Superior temporal gyrus (tissue), 1 donor: ENCODE data around the gene RABEP1.
A peak's percentile ranks its signal among the peaks of the same experiment; 100 is the strongest.

ENCODE experiments used
- DNase-seq: peaks from one replicate; pipeline ENCODE4 v3.0.0-alpha.2; 2016; ENCODE audit errors: extremely low spot score

Gene RABEP1

DNA sequence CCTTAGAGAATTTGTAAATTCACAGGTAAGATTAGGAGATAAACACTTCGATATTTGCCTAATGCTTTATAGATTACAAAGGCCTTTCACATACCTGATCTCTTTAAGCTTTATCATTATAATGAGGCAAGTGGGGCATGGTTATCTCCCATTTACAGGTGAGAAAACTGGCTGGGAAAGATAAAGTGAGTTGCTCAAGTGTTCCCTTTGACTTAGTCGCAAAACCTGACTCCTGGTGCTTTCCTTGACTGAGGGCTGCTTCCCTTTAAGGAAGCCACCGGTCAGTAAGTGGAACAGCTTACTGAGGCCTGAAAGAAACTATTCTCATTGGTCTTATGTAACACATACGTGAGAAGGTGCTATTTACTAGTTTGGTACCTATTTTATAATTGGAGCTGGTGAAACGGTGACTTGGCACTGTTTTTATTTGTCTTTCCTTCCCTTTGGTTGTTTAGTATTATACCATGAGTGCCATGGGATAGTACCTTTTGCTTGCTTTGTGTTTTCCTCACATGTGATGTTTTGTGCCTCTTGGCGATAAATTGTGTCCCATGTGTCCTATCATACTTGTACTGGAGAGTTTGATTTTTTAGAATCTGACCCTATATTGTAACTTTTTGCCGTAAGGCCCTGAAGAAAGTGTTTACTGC, 80.2 kb downstream of the RABEP1 start:
- DNase-seq, result peak; percentile 8

DNA sequence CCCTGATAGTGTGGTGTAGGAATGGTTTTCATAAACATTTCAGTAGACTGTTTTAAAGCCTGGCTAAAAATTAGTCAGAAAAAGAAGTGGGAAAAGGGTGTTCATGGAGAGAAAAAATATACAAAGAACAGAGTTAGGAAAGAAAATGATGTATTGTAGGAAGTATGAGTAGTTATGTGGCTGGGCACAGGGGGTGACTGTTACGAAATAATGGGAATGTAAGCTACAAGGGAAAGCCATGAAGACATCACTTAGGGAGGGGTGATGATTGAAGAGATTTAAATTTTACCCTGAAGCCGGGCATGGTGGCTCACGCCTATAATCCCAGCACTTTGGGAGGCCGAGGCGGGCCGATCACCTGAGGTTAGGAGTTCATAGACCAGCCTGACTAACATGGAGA, 82.1 kb downstream of the RABEP1 start:
- no peak for DNase-seq

DNA sequence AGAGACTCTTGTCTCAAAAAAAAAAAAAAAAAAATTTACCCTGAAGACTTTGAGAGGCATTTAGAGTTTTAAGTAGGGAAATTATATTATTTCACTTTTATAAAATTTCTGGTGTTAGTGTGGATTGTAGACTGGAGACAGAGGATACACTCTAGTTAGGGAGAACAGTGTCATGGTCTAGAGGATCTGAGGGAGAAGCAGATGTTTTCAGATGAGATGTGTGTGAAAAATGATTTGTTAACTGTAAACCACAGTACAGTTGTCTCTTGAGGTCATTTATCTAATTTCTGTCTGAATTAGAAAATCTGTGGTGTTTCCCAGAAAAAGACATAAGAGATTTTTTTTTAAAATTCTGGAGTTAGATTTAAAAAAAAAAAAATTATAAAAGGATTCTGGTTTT, 82.6 kb downstream of the RABEP1 start:
- no peak for DNase-seq

DNA sequence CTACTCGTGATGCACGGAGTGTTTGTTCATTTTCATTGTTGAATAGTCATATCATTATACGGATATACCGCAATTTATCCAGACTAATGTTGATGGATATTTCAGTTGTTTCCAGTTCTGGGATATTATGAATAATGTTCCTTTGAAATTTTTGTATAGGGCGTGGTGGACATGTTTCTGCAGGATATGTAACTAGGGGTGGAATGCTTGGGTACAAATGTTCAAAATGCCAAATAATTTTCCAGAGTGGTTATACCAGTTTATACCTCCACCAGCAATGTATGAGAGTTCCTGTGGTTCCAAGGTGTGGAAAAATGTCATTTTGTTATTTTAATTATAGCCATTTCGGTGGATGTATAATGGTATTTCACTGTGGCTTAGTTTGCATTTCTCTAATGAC, 83.7 kb downstream of the RABEP1 start:
- no peak for DNase-seq

DNA sequence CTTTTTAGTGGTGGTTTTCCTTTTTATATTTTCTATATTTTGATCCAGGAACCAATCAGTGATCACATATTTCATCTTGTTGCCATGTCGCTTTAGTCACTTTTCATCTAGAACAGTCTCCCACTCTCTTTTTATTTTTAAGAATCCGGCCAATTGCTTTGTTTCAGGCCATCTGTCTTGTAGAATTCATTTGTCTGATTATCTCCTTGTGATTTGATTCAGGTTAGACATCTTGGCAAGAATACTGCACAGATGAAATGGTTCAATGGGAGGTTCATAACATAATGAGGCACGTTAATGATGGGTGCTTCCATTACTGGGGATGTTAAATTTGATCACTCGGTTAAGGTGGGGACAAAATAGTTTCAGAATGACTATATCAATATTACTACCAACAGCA, 88.3 kb downstream of the RABEP1 start:
- no peak for DNase-seq

GRCh38 chr17:5373112-5373511, 91.0 kb downstream of the RABEP1 start:
- DNase-seq, result peak; percentile 33

DNA sequence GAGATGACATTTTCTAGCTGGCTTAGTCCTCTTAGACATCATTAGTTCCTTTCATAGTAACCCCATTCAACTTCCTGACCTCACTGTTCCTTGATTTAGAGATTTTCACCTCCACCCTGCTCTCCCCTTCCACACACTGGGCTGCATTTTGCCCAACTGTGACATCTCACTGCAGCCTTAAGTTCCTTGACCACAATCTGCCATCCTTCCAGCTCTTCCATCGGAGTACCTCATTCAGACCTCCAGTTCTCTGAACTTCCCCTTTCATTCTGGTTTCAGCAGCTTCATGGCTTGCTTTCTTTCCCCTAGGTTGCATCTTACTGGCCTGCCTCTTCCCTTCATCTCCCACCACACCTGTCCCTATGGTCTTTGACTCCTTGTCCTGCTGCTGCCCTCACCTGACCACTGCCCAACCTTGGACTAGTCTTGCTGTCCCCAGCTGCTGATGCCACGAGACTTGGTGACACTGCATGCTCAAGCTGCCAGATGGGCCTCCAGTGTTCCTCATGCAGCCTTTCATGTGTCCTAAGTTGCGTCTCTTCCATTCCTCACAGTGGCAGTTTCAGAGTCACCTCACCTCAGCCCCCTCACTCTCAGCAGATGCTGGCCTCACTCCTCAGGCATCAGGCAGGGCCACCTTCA, 96.6 kb downstream of the RABEP1 start:
- no peak for DNase-seq

- no peak for DNase-seq
Measured at GRCh38 chr17:5379351-5380107, 97.4 kb downstream of the RABEP1 start.

DNA sequence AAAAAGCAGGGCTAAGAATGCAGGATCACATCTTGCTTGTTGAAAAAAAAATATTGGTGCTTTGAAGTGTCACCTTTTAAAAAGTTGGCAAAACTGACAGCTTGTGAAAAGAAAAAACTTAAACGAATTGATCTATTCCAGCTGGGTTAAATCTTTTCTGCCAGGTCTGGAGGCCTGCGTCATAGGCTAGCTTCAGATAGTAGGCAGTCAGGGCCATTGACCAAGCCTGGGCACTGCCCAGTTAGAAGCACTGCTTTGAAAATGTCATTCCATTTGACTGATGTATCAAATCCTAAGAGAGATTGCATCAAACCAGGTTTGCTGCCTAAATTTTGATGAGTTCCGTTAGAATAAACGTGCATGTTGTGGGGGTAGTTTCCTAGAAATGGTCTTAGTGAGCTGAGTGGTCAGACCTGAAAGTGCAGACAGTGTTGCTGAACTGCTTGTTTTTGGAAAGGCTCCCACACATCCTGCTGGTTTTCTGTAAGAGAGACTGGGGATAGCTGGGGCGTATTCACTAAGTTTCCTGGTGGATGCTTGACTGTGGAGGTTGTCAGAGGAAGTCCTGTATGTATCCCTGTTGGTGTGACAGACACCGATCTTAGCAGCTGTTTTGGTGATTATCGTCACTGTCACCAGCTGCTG, 98.5 kb downstream of the RABEP1 start:
- no peak for DNase-seq

DNA sequence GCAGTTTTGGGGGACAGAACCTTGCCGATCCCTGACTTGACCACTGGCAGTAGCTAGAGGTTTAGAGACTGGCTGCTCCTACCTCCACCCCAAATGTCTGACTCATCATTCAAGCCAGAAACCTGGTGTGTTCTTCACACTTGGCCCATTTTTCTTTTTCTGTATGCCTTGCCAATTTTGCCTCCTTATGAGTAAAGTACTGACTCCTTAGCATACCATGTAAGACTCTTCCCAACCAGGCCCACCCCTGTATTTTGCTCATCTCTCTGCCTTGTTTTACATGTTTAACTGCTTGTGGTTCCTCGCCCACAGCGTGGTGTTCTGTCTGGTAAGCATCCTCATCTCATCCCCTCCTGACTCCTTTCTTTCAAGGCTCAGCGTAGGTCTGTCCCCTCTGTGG, 99.5 kb downstream of the RABEP1 start:
- peak; percentile 33 for DNase-seq

DNA sequence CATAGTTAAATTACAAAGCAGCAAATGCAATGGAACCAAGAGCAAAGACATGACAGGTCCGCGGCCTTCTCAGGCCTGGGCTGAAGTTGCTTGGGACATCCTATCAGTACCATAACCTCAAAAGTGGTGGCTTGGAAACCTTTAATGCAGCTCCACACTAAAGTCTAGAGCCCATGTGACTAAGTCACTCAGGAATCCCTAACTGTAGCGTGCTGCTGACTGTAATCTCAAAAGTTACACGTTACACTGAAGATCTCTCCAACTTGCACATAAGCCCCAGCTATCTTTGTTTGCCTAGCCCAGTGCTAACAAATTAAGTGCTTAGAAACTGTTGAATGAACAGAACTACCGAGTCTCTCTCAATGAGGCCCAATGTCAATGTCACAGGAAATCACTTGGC, 109.6 kb downstream of the RABEP1 start:
- no peak for DNase-seq

GRCh38 chr17:5396612-5397011, 114.5 kb downstream of the RABEP1 start:
- no peak for DNase-seq

GRCh38 chr17:5399767-5400166, 117.7 kb downstream of the RABEP1 start:
- no peak for DNase-seq

GRCh38 chr17:5405400-5405799, 123.3 kb downstream of the RABEP1 start:
- DNase-seq, result no peak

GRCh38 chr17:5408186-5408585, 126.1 kb downstream of the RABEP1 start:
- DNase-seq, result no peak

GRCh38 chr17:5410594-5411272, 128.6 kb downstream of the RABEP1 start:
- DNase-seq, result no peak

- DNase-seq, result peak; percentile 35
Measured at GRCh38 chr17:5413682-5414081, 131.6 kb downstream of the RABEP1 start.

DNA sequence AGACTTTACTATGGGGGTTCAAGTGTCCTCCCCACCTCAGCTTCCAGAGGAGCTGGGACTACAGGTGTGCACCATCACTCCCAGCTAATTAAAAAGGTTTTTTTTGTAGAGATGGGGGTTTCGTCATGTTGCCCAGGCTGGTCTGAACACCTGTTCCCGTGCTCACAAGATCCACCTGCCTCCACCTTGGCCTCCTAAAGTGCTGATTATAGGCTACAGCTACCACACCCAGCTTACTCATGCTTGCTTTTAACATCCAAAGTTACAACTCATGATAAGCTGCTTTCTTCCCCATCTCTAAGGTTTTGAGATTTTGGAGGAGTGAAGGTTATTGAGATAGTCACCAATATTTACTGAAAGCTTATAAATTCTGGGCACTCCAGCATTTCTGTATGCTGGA, 134.8 kb downstream of the RABEP1 start:
- no peak for DNase-seq

DNA sequence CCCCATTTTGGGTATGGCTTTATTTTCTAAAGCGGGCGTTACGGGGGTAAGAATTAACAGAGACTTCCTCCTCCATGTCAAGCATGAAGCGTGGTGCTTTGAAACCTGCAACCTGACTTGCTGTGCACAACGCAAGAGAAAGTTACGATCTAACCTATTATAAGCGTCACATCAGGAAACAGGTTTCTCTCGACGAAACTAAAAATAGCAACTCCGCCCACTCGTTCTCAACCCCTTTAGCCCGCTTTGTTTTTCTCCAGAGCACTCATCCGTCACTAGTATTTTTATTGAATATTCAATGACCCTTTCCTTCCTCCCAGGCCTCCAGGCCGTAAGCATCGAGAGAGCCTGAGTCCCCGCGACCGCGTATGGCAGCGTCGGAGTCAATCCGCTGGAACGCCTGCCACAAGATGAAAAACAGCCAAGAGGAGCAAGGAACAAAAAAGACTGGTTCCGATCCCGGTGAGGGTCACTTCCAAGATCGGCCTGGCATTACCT, 136.8 kb downstream of the RABEP1 start:
- DNase-seq, result peak; percentile 34

DNA sequence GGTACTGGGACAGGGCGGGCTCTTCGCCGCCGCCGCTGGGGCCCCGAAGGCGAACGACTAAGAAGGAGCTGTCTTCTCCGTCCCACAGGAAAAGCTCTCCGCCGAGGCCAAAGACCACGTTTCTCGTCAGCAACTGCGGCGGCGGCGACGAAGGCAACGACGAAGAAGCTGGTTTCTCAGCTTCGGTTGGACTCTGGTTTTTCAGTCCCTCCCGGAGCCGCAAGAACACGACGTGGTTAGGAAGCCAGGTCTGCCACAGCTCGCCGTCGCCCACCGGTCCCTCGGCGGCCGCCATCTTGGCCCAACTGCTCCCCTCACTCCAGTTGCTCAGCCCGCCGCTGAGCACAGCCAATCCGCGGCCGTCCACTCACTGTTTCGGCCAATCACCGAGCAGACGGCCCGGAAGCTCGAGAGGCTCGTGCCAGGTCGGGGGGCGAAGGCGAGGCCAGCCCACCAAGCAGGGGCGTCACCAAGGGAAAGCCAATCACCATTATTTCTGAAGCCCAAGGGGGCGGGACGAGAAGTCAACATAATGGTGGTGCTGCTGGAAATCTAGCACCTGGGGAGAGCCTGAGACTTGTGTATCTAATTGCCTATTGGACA, 137.4 kb downstream of the RABEP1 start, which contains the start of gene NUP88:
Gene NUP88 (minus strand): TSS at position 307 of the 603 bp plus-strand sequence. CDS start 12 bp downstream, at position 295.
- peak; percentile 99 for DNase-seq

DNA sequence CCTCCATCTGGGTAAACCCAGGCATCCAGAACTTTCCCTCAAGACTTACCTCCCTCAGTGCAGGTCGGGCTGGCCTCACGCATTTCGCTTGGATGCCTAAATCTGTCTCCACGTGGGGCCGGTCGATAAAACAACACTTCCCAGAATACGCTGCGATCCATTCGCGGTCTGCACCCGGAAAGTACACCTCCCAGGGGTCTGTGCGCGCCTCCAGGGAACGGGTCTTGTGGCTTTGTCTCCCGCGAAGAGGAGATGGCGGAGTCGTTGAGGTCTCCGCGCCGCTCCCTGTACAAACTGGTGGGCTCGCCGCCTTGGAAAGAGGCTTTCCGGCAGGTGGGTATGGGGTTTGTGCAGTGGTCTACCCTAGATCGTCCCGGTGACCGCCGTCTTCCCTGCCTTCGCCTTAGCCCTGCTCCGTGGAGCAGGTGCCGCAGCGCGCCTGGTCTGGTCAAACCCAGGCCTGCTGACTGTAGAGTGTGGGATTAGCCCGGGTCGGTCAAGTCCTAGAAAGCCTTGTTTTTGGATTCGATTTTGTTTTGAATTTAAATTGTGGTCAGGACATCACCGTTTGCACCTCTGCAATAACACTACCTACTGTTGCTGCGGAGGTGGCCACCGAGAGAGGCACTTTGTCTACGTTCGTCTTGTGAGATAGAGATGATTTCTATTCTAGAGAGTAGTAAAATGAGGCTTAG, 138.0 kb downstream of the RABEP1 start, which contains the start of gene RPAIN:
Gene RPAIN (plus strand): TSS at position 224 of the 695 bp plus-strand sequence. CDS start 29 bp downstream, at position 253.
- DNase-seq, result no peak
